HCT116 (cell line): Measurements from ENCODE around the gene TARS2. TPM values are rescaled to one million over a fixed set of nuclear protein-coding genes. Genes with fewer than 3 reads are reported as not detected.

Source experiments
- ATAC-seq: fragments of 200-7000 bp; cut with Tn5 transposase; 2 replicates; pipeline ENCODE4 v1.9.1; 2020; ENCODE audit warnings: mild to moderate bottlenecking, moderate library complexity
- BruUV-seq: library from RNA; stranded (reverse); fragments of 400-500 nt; replicated peaks from 2 replicates; lab custom pipeline; 2021; lab: Mats Ljungman, UMichigan
- CTCF ChIA-PET: fragments of 300-600 bp; sonication (Branson Sonifier 250); formaldehyde crosslinking; loops from one replicate; lab custom pipeline; 2021; ENCODE audit warnings: antibody characterized with exemption; lab: Charles Lee
- POLR2A ChIA-PET: fragments of 300-600, 350-600 bp; sonication (Branson Sonifier 250); formaldehyde crosslinking; loops from one replicate; lab custom pipeline; 2021; ENCODE audit warnings: antibody characterized with exemption; lab: Charles Lee
- RAD21 ChIA-PET, 2 experiments: fragments of 300-600 bp; sonication (Branson Sonifier 250); formaldehyde crosslinking; loops; one replicate each; lab custom pipeline; 2023; ENCODE audit warnings: low total read pairs in 2 of 2; ENCODE audit not compliant: uncharacterized antibody in 2 of 2, unreplicated experiment in 2 of 2, low non-redundant PET in 1 of 2; lab: Charles Lee
- DNase-seq: peaks from one replicate; pipeline ENCODE4 v3.0.0-alpha.2; 2010; ENCODE audit warnings: low read depth, low spot score
- H2AFZ ChIP-seq: fragments of 200-600 bp; shearing (Covaris generic), sonication (generic); 2 replicates; pipeline ENCODE4 v1.6.1; 2017; ENCODE audit warnings: low read depth, mixed run types, mixed read lengths, antibody characterized with exemption, low read length; ENCODE audit not compliant: poor library complexity, severe bottlenecking
- H3K27ac ChIP-seq: 2 replicates; pipeline ENCODE4 v1.5.1; 2012; ENCODE audit warnings: low read depth, low read length
- H3K27me3 ChIP-seq: fragments of 200-600 bp; sonication (generic); 2 replicates; pipeline ENCODE4 v1.6.1; 2016; ENCODE audit warnings: mixed run types, low read length, mixed read lengths; ENCODE audit not compliant: insufficient read depth
- H3K36me3 ChIP-seq, 2 experiments: fragments of 200-500 bp in 1 of 2; fragments of 200-600 bp in 1 of 2; sonication (Bioruptor generic) in 1 of 2; sonication (generic) in 1 of 2; 2 replicates each; pipeline versions ENCODE4 v1.5.1 to v1.6.1; 2014 to 2016; ENCODE audit warnings: low read length in 2 of 2, inconsistent platforms in 1 of 2, mixed read lengths in 1 of 2, mixed run types in 1 of 2; ENCODE audit not compliant: insufficient read depth in 2 of 2, control insufficient read depth in 1 of 2
- H3K4me1 ChIP-seq, 2 experiments: fragments of 200-600 bp in 1 of 2; sonication (generic) in 1 of 2; 2 replicates each; pipeline versions ENCODE4 v1.5.1 to v1.6.1; 2012 to 2017; ENCODE audit warnings: low read length in 2 of 2, inconsistent platforms in 1 of 2, mild to moderate bottlenecking in 1 of 2, mixed read lengths in 1 of 2, mixed run types in 1 of 2, moderate library complexity in 1 of 2; ENCODE audit not compliant: insufficient read depth in 2 of 2, control insufficient read depth in 1 of 2
- H3K4me2 ChIP-seq: fragments of 200-600 bp; sonication (generic); 2 replicates; pipeline ENCODE4 v1.6.1; 2017; ENCODE audit warnings: mixed run types, low read length, mixed read lengths
- H3K4me3 ChIP-seq, 2 experiments: fragments of 200-600 bp in 1 of 2; sonication (generic) in 1 of 2; replicated peaks in 1 of 2; 2 replicates each; pipeline ENCODE4 v1.5.1; 2011 to 2016; ENCODE audit warnings: low read length in 2 of 2, control low read depth in 1 of 2, low read depth in 1 of 2, mild to moderate bottlenecking in 1 of 2, mixed read lengths in 1 of 2, mixed run types in 1 of 2
- H3K79me2 ChIP-seq: fragments of 200-600 bp; sonication (generic); 2 replicates; pipeline ENCODE4 v1.6.1; 2017; ENCODE audit warnings: mild to moderate bottlenecking, mixed run types, low read length, moderate library complexity, mixed read lengths; ENCODE audit not compliant: insufficient read depth
- H3K9ac ChIP-seq: fragments of 200-600 bp; sonication (generic); 2 replicates; pipeline ENCODE4 v1.6.1; 2016; ENCODE audit warnings: low read length, mixed read lengths
- H3K9me2 ChIP-seq: fragments of 200-600 bp; sonication (generic), shearing (Covaris generic); 2 replicates; pipeline ENCODE4 v1.6.1; 2017; ENCODE audit warnings: mixed run types, mild to moderate bottlenecking, moderate library complexity; ENCODE audit not compliant: insufficient read depth
- H3K9me3 ChIP-seq, 2 experiments: fragments of 200-500 bp in 1 of 2; fragments of 200-600 bp in 1 of 2; sonication (Bioruptor generic) in 1 of 2; sonication (generic) in 1 of 2; 2 replicates each; pipeline ENCODE4 v1.6.1; 2014 to 2017; ENCODE audit warnings: low read length in 2 of 2, mixed read lengths in 2 of 2, inconsistent platforms in 1 of 2, low read depth in 1 of 2, mild to moderate bottlenecking in 1 of 2, mixed run types in 1 of 2, moderate library complexity in 1 of 2; ENCODE audit not compliant: control insufficient read depth in 1 of 2, insufficient read depth in 1 of 2
- H4K20me1 ChIP-seq: fragments of 200-600 bp; sonication (generic), shearing (Covaris generic); 2 replicates; pipeline ENCODE4 v1.6.1; 2017; ENCODE audit warnings: mixed run types, mild to moderate bottlenecking, moderate library complexity; ENCODE audit not compliant: insufficient read depth
- FOSL1 ChIP-seq: IDR thresholded peaks from 2 replicates; pipeline ENCODE4 v1.6.1; 2012; ENCODE audit warnings: low read depth
- JUND ChIP-seq: IDR thresholded peaks from 2 replicates; pipeline ENCODE4 v1.6.1; 2012
- SP1 ChIP-seq: IDR thresholded peaks from 2 replicates; pipeline ENCODE4 v1.6.1; 2012; ENCODE audit warnings: low read depth
- TCF7L2 ChIP-seq: IDR thresholded peaks from 2 replicates; pipeline ENCODE4 v1.7.0; 2011; ENCODE audit warnings: borderline replicate concordance, inconsistent platforms; ENCODE audit not compliant: insufficient read depth, insufficient read length; ENCODE audit errors: extremely low read depth
- YY1 ChIP-seq: IDR thresholded peaks from 2 replicates; pipeline ENCODE4 v1.6.1; 2011; ENCODE audit warnings: low read length, low read depth, moderate library complexity, mild to moderate bottlenecking; ENCODE audit not compliant: insufficient replicate concordance; ENCODE audit errors: extremely low read depth
- intact Hi-C: fragments of 100-400 bp; cut with micrococcal nuclease; formaldehyde crosslinking; loops from 2 replicates; pipeline ENCODE4 v1.10.0; 2022
- total RNA-seq: library from RNA; stranded (reverse); gene quantifications from one replicate; pipeline ENCODE4 v1.2.1, GENCODE V29; 2021; ENCODE audit not compliant: unreplicated experiment
- TF ChIP-seq, protein P1 (sequence below), 3 experiments: fragments of 200-600 bp in 1 of 3; sonication (generic) in 1 of 3; IDR thresholded peaks in 2 of 3; conservative IDR thresholded peaks in 1 of 3; 2 replicates each; pipeline ENCODE4 v1.5.1; 2012 to 2017; ENCODE audit warnings: low read depth in 2 of 3, low read length in 2 of 3, antibody characterized with exemption in 1 of 3, borderline replicate concordance in 1 of 3, control low read depth in 1 of 3, mild to moderate bottlenecking in 1 of 3, mixed read lengths in 1 of 3, mixed run types in 1 of 3, moderate library complexity in 1 of 3; ENCODE audit not compliant: insufficient read depth in 1 of 3

Gene TARS2
- total RNA-seq, 1 experiment from 2014 or later, result 23.2 TPM

DNA sequence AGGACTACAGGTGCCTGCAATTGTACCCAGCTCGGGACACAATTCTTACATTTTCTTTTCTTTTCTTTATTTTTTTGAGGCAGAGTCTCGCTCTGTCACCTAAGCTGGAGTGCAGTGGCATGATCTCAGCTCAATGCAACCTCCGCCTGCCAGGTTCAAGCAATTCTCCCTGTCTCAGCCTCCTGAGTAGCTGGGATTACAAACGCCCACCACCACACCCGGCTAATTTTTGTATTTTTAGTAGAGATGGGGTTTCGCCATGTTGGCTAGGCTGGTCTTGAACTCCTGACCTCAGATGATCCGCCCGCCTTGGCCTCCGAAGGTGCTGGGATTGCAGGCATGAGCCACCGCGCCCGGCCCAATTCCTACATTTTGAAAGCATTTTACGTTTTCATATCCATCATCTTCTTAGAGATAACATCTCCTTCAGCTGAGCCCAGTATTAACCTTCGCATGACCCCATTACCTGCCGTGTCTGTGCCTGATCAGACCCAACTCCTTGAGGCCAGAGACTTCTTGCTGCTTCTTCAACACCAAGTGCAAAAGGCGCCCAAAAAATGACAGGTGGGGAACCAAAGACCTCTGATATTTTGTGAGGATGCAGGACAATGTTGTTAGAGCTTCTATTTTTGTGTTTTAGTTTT, 59.2 kb downstream of the TARS2 start:
- Histone ChIP-seq H3K4me2 (peak overlapping the region; percentile 17; the same call in 1 of the 2 replicates), H3K79me2 (no peaks in the 10 kb centered on the region), H3K9me2 (no peaks in the 10 kb centered on the region), H3K9me3 (no peaks in the 10 kb centered on the region), H4K20me1 (no peaks in the 10 kb centered on the region), H2AFZ (no peak overlapping the region), H3K27ac (no peak overlapping the region), H3K4me1 (peaks cover 6 to 18% of the 10 kb centered on the region in 2 experiments; a peak in 3 of 4 replicates), H3K36me3 (no peaks in the 10 kb centered on the region), H3K27me3 (no peaks in the 10 kb centered on the region), H3K4me3 (no peak overlapping the region), H3K9ac (no peak overlapping the region)
- intact Hi-C loops, result no loop called here
- ChIA-PET POLR2A (no interaction called here), RAD21 (no interaction called here), CTCF (interaction anchor here (4.8 kb wide), 1 partner anchor 14 kb away, joined by 35 read pairs; no protein-coding TSS in a partner anchor)
- no peak for ATAC-seq
- TF ChIP-seq YY1 (no peak), SP1 (no peak)
- TF ChIP-seq, protein P1, sequence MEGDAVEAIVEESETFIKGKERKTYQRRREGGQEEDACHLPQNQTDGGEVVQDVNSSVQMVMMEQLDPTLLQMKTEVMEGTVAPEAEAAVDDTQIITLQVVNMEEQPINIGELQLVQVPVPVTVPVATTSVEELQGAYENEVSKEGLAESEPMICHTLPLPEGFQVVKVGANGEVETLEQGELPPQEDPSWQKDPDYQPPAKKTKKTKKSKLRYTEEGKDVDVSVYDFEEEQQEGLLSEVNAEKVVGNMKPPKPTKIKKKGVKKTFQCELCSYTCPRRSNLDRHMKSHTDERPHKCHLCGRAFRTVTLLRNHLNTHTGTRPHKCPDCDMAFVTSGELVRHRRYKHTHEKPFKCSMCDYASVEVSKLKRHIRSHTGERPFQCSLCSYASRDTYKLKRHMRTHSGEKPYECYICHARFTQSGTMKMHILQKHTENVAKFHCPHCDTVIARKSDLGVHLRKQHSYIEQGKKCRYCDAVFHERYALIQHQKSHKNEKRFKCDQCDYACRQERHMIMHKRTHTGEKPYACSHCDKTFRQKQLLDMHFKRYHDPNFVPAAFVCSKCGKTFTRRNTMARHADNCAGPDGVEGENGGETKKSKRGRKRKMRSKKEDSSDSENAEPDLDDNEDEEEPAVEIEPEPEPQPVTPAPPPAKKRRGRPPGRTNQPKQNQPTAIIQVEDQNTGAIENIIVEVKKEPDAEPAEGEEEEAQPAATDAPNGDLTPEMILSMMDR (IDR thresholded peaks at IDR 0.05 in 2 of 3, conservative IDR thresholded peaks at IDR 0.05 in 1 of 3; ENCODE audit: borderline replicate concordance in 1 of 3, insufficient read depth in 1 of 3, low read depth in 2 of 3, low read length in 2 of 3), result no peak
- no peak for DNase-seq
- BruUV-seq, result TSS peak; percentile 40

DNA sequence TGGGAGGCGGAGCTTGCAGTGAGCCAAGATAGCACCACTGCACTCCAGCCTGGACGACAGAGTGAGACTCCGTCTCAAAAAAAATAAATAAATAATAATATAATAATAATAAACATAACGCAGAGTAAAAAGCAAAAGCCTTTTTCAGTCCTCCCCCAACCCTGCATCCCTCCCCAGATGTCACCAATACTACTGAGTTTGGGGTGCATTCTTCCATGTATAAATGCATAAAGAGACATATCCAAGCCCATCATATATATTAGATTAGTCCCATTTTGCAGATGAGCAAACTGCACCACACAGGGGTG, 61.1 kb downstream of the TARS2 start:
- peak overlapping the region; percentile 44 to 59 for H3K4me3 ChIP-seq
- no peaks in the 10 kb centered on the region for H3K9me2 ChIP-seq
- peak overlapping the region; percentile 72 for H3K9ac ChIP-seq
- ChIA-PET RAD21 (no interaction called here), POLR2A (interaction anchor here (1.0 kb wide), 1 partner anchor 15 kb away, joined by 3 read pairs; no protein-coding TSS in a partner anchor), CTCF (interaction anchor here (0.7 to 4.8 kb wide), 4 partner anchors 11 to 27 kb away, joined by 3 to 35 read pairs (median 6); no protein-coding TSS in a partner anchor)
- ATAC-seq (no peak), DNase-seq (no peak)
- peak overlapping the region; percentile 62 for H3K27ac ChIP-seq
- H2AFZ ChIP-seq, result peak overlapping the region; percentile 63
- no peaks in the 10 kb centered on the region for H3K79me2 ChIP-seq
- TF ChIP-seq FOSL1, result no peak
- TF ChIP-seq TCF7L2, result no peak
- no peak for TF ChIP-seq JUND
- no peaks in the 10 kb centered on the region for H3K9me3 ChIP-seq
- no TSS peak for BruUV-seq
- peaks cover 10 to 30% of the 10 kb centered on the region in 2 experiments; a peak in 3 of 4 replicates for H3K4me1 ChIP-seq
- no peaks in the 10 kb centered on the region for H4K20me1 ChIP-seq
- H3K36me3 ChIP-seq, result no peaks in the 10 kb centered on the region
- H3K27me3 ChIP-seq, result no peaks in the 10 kb centered on the region
- peak overlapping the region; percentile 97 for H3K4me2 ChIP-seq
- intact Hi-C loops, result no loop called here
